Inflammatory macrophage (primary cell): ENCODE measurements around the gene ZBTB44.
"Not testable (repeated sequence)": the region's sequence is repeated elsewhere in the genome, so short reads cannot be mapped to it uniquely, and the experiment has no call there.

Experiments used
- DNase-seq, 2 donors: peaks; one replicate each; pipeline ENCODE4 v3.0.0-alpha.2; 2020 to 2022

The ZBTB44 gene

GRCh38 chr11:130249371-130249770 is 65.3 kb downstream of the ZBTB44 start:
- DNase-seq: no peak

DNA sequence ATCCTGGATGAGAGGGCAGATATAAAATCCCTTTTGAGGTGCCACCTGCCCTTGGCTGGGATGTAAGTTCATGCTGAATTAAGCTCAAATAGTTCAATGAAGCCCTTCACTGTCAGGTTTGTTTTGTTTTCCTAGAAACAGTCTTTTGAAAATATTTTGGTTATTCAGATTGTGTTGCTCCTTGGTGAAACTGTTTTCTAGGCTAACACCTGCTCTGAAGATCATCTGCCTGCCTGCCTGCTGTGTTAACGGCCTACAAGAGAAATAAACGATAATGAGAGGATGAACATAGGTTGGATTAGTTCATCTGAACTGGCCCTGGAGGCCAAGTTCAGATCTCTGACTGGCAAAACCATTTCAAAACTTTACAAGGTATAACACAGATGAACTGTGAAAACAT is 67.4 kb downstream of the ZBTB44 start:
- no peak for DNase-seq

GRCh38 chr11:130246738-130247137 is 68.0 kb downstream of the ZBTB44 start:
- DNase-seq: no peak

- no peak for DNase-seq
Observed at GRCh38 chr11:130246270-130246669, 68.4 kb downstream of the ZBTB44 start.

- not testable (repeated sequence) for DNase-seq
Observed at GRCh38 chr11:130245375-130245774, 69.3 kb downstream of the ZBTB44 start.

GRCh38 chr11:130244848-130245247 is 69.9 kb downstream of the ZBTB44 start:
- DNase-seq: no peak

- DNase-seq: no peak
Observed at GRCh38 chr11:130243816-130244215, 70.9 kb downstream of the ZBTB44 start.

- DNase-seq: no peak
Observed at GRCh38 chr11:130241713-130242112, 73.0 kb downstream of the ZBTB44 start.

GRCh38 chr11:130237282-130238006 is 77.3 kb downstream of the ZBTB44 start:
- DNase-seq: no peak

DNA sequence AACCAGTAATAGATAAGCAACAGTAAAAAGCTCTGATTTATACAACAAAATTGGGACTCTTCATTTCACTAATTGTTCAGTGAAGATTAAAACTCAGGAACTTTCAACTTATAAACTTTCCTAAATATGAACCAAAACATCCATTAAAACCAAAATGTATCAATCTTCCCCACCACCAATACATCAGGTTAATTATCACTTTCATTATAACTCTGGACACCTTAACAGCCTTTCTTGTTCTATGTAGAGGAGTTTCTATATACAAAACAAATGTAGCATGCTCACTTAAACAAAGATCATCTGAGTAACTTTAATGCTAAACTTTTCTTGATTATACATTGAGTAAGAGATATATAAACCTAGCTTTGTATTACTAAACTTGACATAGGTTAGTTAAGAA is 80.4 kb downstream of the ZBTB44 start:
- no peak for DNase-seq

DNA sequence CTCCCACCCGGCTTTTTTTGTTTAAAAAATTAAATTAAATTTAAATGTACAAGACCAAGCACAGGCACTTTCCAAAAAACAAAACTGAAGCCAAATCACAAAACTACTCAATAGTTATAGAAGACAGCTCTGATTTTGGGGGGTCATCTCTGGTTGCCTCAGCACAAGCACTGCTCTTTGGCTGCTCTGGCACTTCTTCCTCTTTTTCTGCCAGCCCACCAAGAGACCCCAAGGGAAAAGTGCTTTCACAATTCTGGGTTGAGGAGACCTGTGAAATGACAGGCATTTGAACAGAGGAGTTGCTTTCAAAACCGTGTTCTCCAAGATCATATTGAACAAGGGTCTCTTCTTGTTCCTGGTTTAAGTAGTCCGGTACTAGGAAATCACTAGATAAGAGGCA is 80.8 kb downstream of the ZBTB44 start:
- DNase-seq: not testable (repeated sequence)

DNA sequence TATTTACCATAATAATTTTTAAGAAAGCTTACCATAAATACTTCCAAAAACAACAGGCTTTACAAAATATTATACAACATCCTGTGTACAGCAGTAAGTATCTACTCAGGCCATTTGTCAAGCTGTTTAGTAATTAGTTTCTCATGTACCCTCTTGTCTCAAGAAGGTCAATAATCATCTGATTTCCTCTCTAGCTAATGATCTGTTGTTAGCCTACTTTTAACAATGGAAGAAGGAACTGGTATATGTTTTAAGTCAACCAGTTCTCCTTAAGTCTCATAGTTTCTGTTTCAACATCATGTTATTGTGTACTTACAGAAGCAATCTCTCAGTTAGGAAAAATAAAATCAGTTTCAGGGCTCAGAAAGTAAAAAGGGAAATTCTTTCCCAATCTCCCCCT is 81.2 kb downstream of the ZBTB44 start:
- not testable (repeated sequence) for DNase-seq

DNA sequence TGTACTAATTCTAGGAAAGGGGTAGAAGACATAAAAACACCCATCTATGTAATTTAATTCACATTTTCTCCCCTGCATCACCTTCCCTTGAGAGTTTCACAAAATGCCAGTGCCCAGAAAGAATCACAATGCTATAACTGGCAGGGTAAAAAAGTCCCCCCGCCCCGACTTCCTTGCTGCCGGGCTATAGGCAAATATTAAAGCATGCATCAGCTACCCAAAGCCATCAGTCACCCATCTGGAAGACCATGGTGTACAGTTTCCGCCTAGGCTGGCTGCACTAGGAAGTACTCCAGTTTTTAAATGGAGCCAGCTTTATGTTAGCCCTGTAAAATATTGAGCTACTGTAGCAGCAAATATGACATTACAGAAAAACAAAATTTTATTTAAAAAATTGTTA is 87.3 kb downstream of the ZBTB44 start:
- DNase-seq: no peak

GRCh38 chr11:130223291-130223971 is 91.3 kb downstream of the ZBTB44 start:
- no peak for DNase-seq

- DNase-seq: peak in 1 of 2 donors; percentile 28
Observed at GRCh38 chr11:130220311-130221035, 94.2 kb downstream of the ZBTB44 start.

DNA sequence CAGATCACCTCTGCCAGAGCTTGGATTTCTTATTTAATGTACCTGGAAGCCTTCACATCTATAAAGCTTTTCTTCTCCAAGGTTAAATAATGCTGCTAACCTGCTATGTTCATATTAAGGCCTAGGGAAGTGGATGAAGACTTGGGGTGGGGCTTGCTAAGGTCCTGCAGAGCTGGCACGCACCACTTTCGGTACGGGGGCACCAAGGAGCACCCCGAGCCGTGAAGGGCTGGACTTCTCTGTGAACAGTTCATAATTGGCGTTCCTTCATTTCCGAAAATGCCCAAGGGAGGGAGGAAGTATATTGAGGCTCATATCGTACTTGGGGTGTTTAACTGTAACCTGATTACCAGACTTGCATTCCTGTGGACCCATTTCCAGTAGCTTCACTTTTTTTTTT is 95.6 kb downstream of the ZBTB44 start:
- DNase-seq: no peak

DNA sequence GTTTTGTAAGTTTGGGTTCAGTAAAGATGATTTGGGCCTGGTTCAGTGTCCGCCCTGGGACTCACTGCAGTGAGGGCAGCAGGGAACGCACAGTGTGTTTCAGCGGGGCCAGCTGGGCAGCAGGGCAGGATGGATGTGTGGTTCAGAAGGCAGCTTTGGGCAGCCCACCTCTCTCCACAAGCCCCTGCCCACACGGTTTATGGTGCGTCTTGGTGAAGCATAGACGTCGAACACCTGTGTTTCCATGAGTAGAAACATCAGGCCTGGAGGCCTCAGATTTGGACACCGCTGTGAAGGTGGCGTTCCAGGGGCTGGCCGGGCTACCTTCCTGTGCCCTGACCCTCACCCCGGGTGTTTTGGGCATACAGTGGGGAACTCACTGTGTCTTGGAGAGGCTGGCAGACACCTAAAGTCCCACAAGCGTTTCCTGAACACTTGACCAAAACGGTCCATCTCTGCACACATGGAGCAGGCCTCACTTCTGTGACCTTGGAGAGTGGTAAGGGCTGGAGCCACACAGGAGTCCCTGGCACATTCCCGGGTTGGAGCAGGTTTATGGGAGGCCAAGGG is 96.1 kb downstream of the ZBTB44 start:
- no peak for DNase-seq

DNA sequence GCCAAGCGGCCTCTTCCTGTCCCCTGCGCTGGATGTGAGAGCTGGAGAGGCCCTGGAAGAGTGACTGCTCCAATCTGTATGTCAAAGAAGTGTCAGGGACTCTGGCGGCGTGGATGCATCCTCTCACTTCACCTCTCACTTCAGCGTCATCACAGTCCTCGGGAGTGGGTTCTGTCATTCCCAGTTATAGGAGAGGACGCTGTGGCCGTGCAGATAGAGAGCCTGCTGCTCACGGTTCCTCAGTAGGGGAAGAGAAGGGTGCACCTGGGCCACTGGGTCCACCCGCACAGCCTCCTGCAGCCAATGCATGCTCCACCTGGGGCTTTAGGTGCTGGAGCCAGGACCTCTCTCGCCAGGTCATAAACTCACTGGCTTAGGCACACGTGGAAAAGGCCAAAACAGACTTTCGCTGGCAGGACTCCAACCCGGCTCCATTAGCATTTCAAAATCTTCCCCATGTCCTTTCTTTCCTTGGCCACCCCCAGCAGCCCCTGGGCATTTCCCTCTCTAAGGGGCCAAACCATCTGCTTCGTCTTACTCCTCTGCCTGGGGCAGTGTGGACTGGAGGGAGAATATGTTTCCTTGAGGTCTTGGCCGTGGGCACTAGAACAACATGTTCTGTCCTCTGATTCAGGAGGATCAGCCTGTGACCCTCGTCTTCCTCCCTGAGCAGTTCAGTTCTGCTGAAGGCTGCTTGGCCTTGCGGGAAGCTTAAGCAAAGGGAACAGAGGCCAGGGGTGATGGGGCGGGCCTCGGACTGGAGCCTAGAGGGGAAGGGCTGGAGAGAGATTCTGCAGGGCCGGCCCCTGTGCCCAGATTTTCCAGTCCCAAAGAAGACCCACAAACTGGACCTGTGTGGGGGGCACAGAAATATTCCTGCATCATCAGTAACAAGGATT is 97.3 kb downstream of the ZBTB44 start:
- no peak for DNase-seq

DNA sequence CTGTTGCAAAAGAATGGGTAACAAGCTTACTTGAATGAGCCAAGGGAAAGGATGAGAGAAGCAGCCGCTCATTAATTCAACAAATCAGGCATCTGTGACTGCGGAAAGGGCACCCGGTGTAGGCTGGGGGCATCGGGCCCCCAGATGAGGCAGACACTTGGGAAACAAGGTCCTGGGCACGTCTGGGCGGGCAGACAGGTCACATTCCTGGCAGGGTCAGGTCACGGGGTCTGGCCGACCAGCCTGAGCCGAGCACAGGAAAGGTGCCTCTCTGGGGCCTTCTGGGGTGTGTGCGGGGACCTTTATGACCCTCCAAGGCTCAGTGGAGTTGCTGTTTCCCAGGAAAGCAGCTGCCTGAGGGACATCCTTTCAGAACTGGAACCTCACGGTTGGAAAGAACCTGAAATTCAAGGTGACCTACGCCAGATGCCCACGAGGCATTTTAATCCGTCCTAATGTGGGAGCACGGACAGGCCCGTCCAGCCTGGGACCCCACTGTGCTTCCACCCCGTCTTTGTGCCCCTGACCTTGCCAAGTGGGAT is 98.1 kb downstream of the ZBTB44 start:
- DNase-seq: no peak

DNA sequence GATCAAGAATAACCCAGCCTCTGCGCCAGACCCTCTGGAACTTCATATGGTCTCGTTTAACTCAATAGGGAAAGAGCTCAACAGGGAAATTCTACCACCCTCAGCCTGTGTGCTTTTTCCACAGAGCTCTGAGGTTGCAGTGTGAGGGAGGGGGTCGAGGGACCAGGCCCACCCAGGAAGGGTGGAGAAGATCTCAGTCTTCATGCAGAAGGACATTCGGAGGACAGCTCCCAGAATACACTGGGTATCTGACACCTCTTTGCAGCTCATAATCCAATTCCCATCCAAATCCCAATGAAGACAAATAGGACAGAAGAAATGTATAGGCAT is 98.5 kb downstream of the ZBTB44 start:
- no peak for DNase-seq

DNA sequence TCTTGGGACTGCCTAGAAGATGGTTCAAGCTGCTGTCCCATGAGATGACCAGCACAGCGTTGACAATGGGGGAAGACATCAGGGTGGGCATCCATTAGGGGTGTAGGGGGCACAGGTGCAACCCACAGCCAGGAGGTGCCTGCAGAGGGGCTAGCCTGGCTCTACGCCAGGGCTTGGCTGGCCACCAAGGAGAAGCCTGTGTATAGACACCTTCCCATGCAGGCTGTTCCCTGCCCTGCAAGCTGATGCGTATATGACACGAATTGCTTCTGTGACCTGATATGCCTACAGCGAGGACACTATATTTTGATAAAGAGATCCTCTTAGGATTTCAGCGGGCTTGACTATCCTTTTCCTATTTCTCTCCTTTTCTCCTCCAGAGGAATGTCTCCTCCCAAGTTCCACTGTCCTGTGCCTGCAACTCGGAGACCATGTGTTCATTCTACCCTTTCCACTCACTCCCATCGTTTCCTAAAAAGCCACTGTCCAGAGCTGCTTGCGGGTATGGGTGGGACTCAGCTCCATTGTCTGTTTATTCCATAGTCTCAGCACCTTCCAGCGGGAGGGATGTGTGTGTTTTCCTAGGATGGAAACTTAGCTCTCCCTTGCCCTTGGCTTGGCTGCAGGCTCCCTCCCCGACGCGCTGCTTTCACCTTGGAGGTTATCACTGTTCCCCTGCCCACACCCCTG is 99.0 kb downstream of the ZBTB44 start:
- no peak for DNase-seq
